GM12878 (cell line): ENCODE results near the gene VEGFB. TPM values are rescaled to one million over a fixed set of nuclear protein-coding genes. Genes with fewer than 3 reads are reported as not detected.
"Not testable (repeated sequence)": the region's sequence is repeated elsewhere in the genome, so short reads cannot be mapped to it uniquely, and the experiment has no call there.

Experiments used
- ATAC-seq: fragments of 200-7000 bp; cut with Tn5 transposase; 3 replicates; pipeline ENCODE4 v1.9.1; 2020; ENCODE audit warnings: mild to moderate bottlenecking, moderate library complexity
- BruUV-seq: library from RNA; stranded (reverse); fragments of 400-500 nt; replicated peaks from 2 replicates; lab custom pipeline; 2021; lab: Mats Ljungman, UMichigan
- CTCF ChIA-PET: fragments of 300-600 bp; sonication (Branson Sonifier 250); formaldehyde crosslinking; extraction: SDS; loops from one replicate; lab custom pipeline; 2021; ENCODE audit warnings: inconsistent platforms; lab: Yijun Ruan, JAX
- POLR2A ChIA-PET: fragments of 350-600 bp; formaldehyde crosslinking; extraction: SDS; loops from one replicate; lab custom pipeline; 2021; ENCODE audit warnings: inconsistent platforms; lab: Charles Lee
- RAD21 ChIA-PET: fragments of 300-600 bp; sonication (Branson Sonifier 250); formaldehyde crosslinking; loops from one replicate; lab custom pipeline; 2023; ENCODE audit warnings: antibody characterized with exemption; ENCODE audit not compliant: unreplicated experiment; lab: Charles Lee
- SMC1A ChIA-PET: fragments of 300-600 bp; sonication (Branson Sonifier 250); formaldehyde crosslinking; loops from one replicate; lab custom pipeline; 2023; ENCODE audit not compliant: unreplicated experiment, uncharacterized antibody; lab: Charles Lee
- DNase-seq: peaks from one replicate; pipeline ENCODE4 v3.0.0-alpha.2; 2011; ENCODE audit warnings: low read depth, low spot score
- FAIRE-seq: peaks from 3 replicates; lab custom pipeline; 2011; peaks lifted over from hg19 to GRCh38; lab: Jason Lieb, UNC
- H2AFZ ChIP-seq: 2 replicates; pipeline ENCODE4 v1.6.0; 2011; ENCODE audit warnings: low read depth, low read length, control low read depth; ENCODE audit not compliant: control insufficient read depth
- H3K27ac ChIP-seq: 2 replicates; pipeline ENCODE4 v1.5.1; 2011; ENCODE audit warnings: control low read depth; ENCODE audit not compliant: control insufficient read depth, insufficient read depth
- H3K27me3 ChIP-seq, 2 experiments: replicated peaks in 1 of 2; 2 replicates each; pipeline versions ENCODE4 v1.6.0 to v1.6.1; 2011; ENCODE audit warnings: low read length in 1 of 2; ENCODE audit not compliant: control insufficient read depth in 2 of 2, insufficient read depth in 2 of 2
- H3K36me3 ChIP-seq, 2 experiments: 2 replicates each; pipeline ENCODE4 v1.5.1; 2011; ENCODE audit warnings: low read length in 1 of 2; ENCODE audit not compliant: control insufficient read depth in 2 of 2, insufficient read depth in 2 of 2
- H3K4me1 ChIP-seq: 2 replicates; pipeline ENCODE4 v1.6.1; 2011; ENCODE audit warnings: mild to moderate bottlenecking, low read length, moderate library complexity, mixed read lengths; ENCODE audit not compliant: control insufficient read depth, insufficient read depth
- H3K4me2 ChIP-seq: 2 replicates; pipeline ENCODE4 v1.6.0; 2011; ENCODE audit warnings: control low read depth; ENCODE audit not compliant: control insufficient read depth, insufficient read depth
- H3K4me3 ChIP-seq: fragments of 200-600 bp; sonication (generic); 2 replicates; pipeline ENCODE4 v1.5.1; 2016
- H3K79me2 ChIP-seq: 2 replicates; pipeline ENCODE4 v1.6.0; 2011; ENCODE audit warnings: low read length; ENCODE audit not compliant: control insufficient read depth, insufficient read depth
- H3K9ac ChIP-seq: 2 replicates; pipeline ENCODE4 v1.8.0; 2011; ENCODE audit warnings: low read length, control low read depth, mixed read lengths; ENCODE audit not compliant: control insufficient read depth, insufficient read depth
- H3K9me3 ChIP-seq: replicated peaks from 3 replicates; pipeline ENCODE4 v1.5.1; 2011; ENCODE audit warnings: mild to moderate bottlenecking, low read length; ENCODE audit not compliant: control insufficient read depth, insufficient read depth
- H4K20me1 ChIP-seq: 2 replicates; pipeline ENCODE4 v1.6.0; 2011; ENCODE audit not compliant: control insufficient read depth, insufficient read depth
- BHLHE40 ChIP-seq, 2 experiments: fragments of 450-650 bp in 1 of 2; IDR thresholded peaks; 2 replicates each; pipeline ENCODE4 v1.6.1; 2011 to 2017; ENCODE audit warnings: low read depth in 2 of 2, borderline replicate concordance in 1 of 2, improper control_type of control experiment in 1 of 2, low read length in 1 of 2, mild to moderate bottlenecking in 1 of 2
- GATAD2B ChIP-seq: fragments of 450-650 bp; conservative IDR thresholded peaks from 2 replicates; pipeline ENCODE4 v1.6.1; 2017; ENCODE audit warnings: low read depth, mild to moderate bottlenecking, moderate library complexity
- LARP7 ChIP-seq: fragments of 450-650 bp; IDR thresholded peaks from 2 replicates; pipeline ENCODE4 v1.6.1; 2017; ENCODE audit warnings: mild to moderate bottlenecking
- NKRF ChIP-seq: fragments of 450-650 bp; conservative IDR thresholded peaks from 2 replicates; pipeline ENCODE4 v1.6.1; 2017; ENCODE audit warnings: mild to moderate bottlenecking, moderate library complexity
- NR2C1 ChIP-seq: fragments of 450-650 bp; IDR thresholded peaks from 2 replicates; pipeline ENCODE4 v1.6.1; 2017; ENCODE audit warnings: antibody characterized with exemption, mild to moderate bottlenecking, moderate library complexity
- SMARCA5 ChIP-seq: fragments of 450-650 bp; IDR thresholded peaks from 2 replicates; pipeline ENCODE4 v1.6.1; 2017; ENCODE audit warnings: mild to moderate bottlenecking
- YY1 ChIP-seq: IDR thresholded peaks from 2 replicates; pipeline ENCODE4 v1.6.1; 2011; ENCODE audit warnings: low read depth, mild to moderate bottlenecking, low read length
- WGBS: methylation state at CpG from one replicate; pipeline ENCODE4 v1.1.6; 2016; ENCODE audit warnings: low lambda C conversion rate; ENCODE audit not compliant: insufficient replicate concordance, insufficient coverage; ENCODE audit errors: missing lambda C conversion rate; 5-methylcytosine and 5-hydroxymethylcytosine counted together
- in situ Hi-C: fragments of 300-500 bp; cut with MboI; formaldehyde crosslinking; loops from 9 replicates; pipeline ENCODE4 v1.14.3; 2018; ENCODE audit warnings: mixed read lengths
- intact Hi-C: fragments of 100-400 bp; cut with micrococcal nuclease; formaldehyde crosslinking; loops from one replicate; pipeline ENCODE4 v1.14.2; 2022; ENCODE audit not compliant: unreplicated experiment
- polyA plus RNA-seq, 11 experiments: library from polyadenylated mRNA; depleted of rRNA in 4 of 11; unstranded in 6 of 11; stranded (reverse) in 5 of 11; fragments of >200 nt; fragmentation: Nextera tagmentation in 4 of 11; fragmentation: Illumina TruSeq in 1 of 11; extraction: Ambion mirVana in 4 of 11; extraction: Trizol in 1 of 11; gene quantifications; 1 replicate in 1 of 11; 2 replicates in 10 of 11; pipeline versions ENCODE4 v1.2.1 to v1.2.3, GENCODE V29; 2011 to 2016; ENCODE audit warnings: inconsistent platforms in 2 of 11, missing spikeins in 2 of 11, low read depth in 1 of 11
- total RNA-seq, 4 experiments: library from RNA; depleted of rRNA in 3 of 4; stranded (reverse); fragments of >200 nt in 3 of 4; fragmentation: Illumina TruSeq in 1 of 4; extraction: Trizol in 1 of 4; gene quantifications; 2 replicates each; pipeline versions ENCODE4 v1.2.1 to v1.2.3, GENCODE V29; 2013 to 2021

Gene VEGFB
- total and polyA plus RNA-seq, 10 of the 15 experiments (the other 5 are each of a cell fraction or from before 2014, with no cell fraction given), result 7.0 to 75.8 (median 20.3) TPM

GRCh38 chr11:64246621-64246870 lies 12.2 kb downstream of the VEGFB start:
- DNase-seq, FAIRE-seq, H3K27me3 ChIP-seq, H3K9ac ChIP-seq, intact Hi-C loops, H4K20me1 ChIP-seq: not testable (repeated sequence)
- peaks cover 15% of the 10 kb centered on the region for H3K4me1 ChIP-seq
- TSS peak; percentile 82 for BruUV-seq
- in situ Hi-C loops, result loop anchor here (25.0 kb wide), 1 partner anchor 1616 kb away; the partner anchor contains the start of genes CFL1, EFEMP2 and MUS81
- ChIA-PET SMC1A (interaction anchor here (1.0 to 2.0 kb wide), 4 partner anchors 11 to 42 kb away, joined by 3 to 7 read pairs (median 4); partner anchors contain the start of gene FERMT3), POLR2A (interaction anchor here (1.5 to 7.4 kb wide), 7 partner anchors 13 to 58 kb away, joined by 4 to 82 read pairs (median 11); partner anchors contain the start of genes BAD, DNAJC4, FERMT3 and GPR137)
- 0% methylated on average over 19 of the region's 43 CpGs for WGBS
- TF ChIP-seq SMARCA5 (peak; percentile 93), BHLHE40 (IDR thresholded peaks at IDR 0.05; ENCODE audit: borderline replicate concordance in 1 of 2, low read depth in 2 of 2, low read length in 1 of 2) (peak in 1 of 2 experiments; percentile 91; a peak in 2 of 4 replicates), NR2C1 (peak; percentile 43; the same call in 1 of the 2 replicates), YY1 (peak; percentile 84), LARP7 (peak; percentile 13; the same call in 1 of the 2 replicates), GATAD2B (0 out of 2 replicates have a peak, but pooled peaks have one; percentile 20), NKRF (0 out of 2 replicates have a peak, but pooled peaks have one; percentile 77)
- TF ChIP-seq, all 136 proteins: peak for 7; not testable (repeated sequence) for 129
- not testable (repeated sequence) for ATAC-seq, H3K9me3 ChIP-seq, H3K4me2 ChIP-seq, H3K27ac ChIP-seq, H2AFZ ChIP-seq
- ChIA-PET CTCF (interaction anchor here (0.8 to 6.2 kb wide), 6 partner anchors 20 to 58 kb away, joined by 3 to 66 read pairs (median 4); partner anchors contain the start of genes CATSPERZ, FERMT3, NUDT22 and TRPT1), RAD21 (interaction anchor here (1.2 to 8.6 kb wide), 4 partner anchors 9 to 58 kb away, joined by 3 to 104 read pairs (median 10); partner anchors contain the start of gene FERMT3)
- peaks cover 37% of the 10 kb centered on the region for H3K79me2 ChIP-seq
- peaks cover 0 to 10% of the 10 kb centered on the region in 2 experiments; a peak in 2 of 4 replicates for H3K36me3 ChIP-seq
- H3K4me3 ChIP-seq, result peak overlapping the region; percentile 91
